Measurements from ENCODE around the gene PDE4B.

DNA sequence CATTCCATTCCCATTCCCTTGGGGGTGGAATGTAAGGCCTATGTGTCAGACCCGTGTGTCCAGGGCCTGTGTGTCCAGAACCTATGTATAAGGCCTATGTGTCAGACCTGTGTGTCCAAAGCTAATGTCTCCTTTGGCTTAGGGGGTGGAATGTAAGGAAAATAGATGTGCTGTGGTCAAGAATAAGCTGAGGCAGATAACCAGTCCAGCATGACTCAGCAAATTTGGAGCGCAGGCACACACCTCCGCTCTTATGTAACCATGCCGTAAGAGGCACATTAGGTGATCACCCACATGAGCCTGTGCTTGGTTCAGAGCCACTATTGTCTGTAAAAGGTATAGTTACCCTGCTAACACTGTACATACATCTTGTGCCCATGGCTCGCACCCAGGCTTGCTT lies 590.5 kb downstream of the PDE4B start:
- TF ChIP-seq, protein P1, sequence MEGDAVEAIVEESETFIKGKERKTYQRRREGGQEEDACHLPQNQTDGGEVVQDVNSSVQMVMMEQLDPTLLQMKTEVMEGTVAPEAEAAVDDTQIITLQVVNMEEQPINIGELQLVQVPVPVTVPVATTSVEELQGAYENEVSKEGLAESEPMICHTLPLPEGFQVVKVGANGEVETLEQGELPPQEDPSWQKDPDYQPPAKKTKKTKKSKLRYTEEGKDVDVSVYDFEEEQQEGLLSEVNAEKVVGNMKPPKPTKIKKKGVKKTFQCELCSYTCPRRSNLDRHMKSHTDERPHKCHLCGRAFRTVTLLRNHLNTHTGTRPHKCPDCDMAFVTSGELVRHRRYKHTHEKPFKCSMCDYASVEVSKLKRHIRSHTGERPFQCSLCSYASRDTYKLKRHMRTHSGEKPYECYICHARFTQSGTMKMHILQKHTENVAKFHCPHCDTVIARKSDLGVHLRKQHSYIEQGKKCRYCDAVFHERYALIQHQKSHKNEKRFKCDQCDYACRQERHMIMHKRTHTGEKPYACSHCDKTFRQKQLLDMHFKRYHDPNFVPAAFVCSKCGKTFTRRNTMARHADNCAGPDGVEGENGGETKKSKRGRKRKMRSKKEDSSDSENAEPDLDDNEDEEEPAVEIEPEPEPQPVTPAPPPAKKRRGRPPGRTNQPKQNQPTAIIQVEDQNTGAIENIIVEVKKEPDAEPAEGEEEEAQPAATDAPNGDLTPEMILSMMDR (IDR thresholded peaks at IDR 0.05): no peak
- no peak for TF ChIP-seq POLR2A (IDR thresholded peaks at IDR 0.05)
